Forelimb muscle (tissue), 1 donor: ENCODE data around the gene RPL35A. TPM values are rescaled to one million over a fixed set of nuclear protein-coding genes. Genes with fewer than 3 reads are reported as not detected.
"Not testable (repeated sequence)": the region's sequence is repeated elsewhere in the genome, so short reads cannot be mapped to it uniquely, and the experiment has no call there.

Experiments
- DNase-seq: peaks from one replicate; pipeline ENCODE4 v3.0.0-alpha.2; 2013; ENCODE audit warnings: low read depth
- polyA plus RNA-seq: library from polyadenylated mRNA; unstranded; fragments of 120-200 nt; gene quantifications from one replicate; pipeline ENCODE4 v1.2.1, GENCODE V29; 2013; ENCODE audit not compliant: insufficient read length

RPL35A gene
- polyA plus RNA-seq, 1 donor = 1,909 TPM

DNA sequence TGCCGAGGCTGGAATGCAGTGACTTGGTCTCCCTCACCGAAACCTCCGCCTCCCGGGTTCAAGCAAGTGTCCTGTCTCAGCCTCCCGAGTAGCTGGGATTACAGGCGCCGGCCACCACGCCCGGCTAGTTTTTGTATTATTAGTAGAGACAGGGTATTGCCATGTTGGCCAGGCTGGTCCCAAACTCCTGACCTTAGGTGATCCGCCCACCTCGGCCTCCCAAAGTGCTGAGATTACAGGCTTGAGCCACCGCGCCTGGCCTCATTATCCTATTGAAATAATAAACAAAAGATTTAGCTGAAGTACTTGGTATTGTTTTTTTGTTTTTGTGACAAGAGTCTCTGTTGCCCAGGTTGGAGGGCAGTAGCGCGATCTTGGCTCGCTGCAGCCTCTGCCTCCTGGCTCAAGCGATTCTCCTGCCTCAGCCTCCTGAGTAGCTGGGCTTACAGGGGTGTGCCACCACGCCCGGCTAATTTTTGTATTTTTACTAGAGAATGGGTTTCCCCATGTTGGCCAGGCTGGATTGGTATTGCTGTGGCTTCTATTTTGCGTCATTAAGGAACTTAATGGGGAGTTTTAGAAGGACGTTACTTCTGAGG lies 1.5 kb downstream of the RPL35A start:
- no peak for DNase-seq

GRCh38 chr3:197952440-197952839 lies 2.5 kb downstream of the RPL35A start:
- DNase-seq = no peak

GRCh38 chr3:197953325-197953724 lies 3.3 kb downstream of the RPL35A start:
- DNase-seq = no peak

DNA sequence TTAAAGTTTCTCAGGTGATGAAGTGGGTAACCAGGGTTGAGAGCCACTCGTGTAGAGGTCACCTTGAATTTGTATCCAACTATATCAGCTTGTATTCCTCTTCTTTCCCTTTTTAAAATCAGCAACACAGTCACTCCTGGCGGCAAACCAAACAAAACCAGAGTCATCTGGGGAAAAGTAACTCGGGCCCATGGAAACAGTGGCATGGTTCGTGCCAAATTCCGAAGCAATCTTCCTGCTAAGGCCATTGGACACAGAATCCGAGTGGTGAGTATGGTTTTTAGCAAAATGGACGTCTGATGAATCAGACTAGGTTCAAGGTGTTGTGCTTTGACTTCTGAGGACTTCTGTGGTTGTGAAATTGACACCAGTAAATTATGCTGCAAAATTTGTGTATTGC lies 3.9 kb downstream of the RPL35A start:
- no peak for DNase-seq

GRCh38 chr3:197955892-197956477 lies 6.0 kb downstream of the RPL35A start:
- DNase-seq = no peak

GRCh38 chr3:197956626-197956988 lies 6.6 kb downstream of the RPL35A start:
- DNase-seq = no peak

DNA sequence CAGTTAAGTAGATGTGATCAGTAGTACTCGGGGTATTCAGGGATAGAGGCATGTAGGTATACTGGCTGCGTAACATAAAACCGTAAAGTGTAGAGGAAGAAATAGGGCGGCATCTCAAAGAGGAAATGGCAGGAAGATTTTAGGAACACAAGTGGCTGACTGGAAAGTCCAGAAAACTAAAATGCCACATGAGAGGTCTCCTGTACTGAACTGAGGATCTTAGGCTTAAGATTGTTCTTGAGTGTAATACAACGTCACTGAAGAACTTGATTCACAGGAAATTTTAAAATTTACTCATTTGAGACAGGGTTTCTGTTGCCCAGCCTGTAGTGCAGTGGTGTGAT lies 7.8 kb downstream of the RPL35A start:
- DNase-seq = no peak

DNA sequence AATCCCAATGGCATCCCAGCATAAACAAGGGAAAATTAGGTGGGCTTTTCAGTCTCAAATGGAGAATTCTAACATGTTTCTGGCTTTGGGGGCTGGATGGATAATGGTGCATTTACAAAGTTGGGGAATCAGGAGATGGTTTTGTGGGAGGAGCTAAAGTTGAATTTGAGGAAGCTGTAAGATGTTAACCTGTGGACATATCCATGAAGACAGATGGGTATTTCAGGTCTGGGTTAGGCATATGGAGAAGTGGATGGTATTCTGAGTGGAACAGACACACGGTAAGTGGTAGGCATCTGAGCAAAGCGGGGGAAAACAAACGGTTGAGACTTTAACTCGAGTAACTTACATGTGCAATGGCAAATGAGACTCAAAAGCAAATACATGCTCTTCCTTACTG lies 8.4 kb downstream of the RPL35A start:
- DNase-seq = no peak

DNA sequence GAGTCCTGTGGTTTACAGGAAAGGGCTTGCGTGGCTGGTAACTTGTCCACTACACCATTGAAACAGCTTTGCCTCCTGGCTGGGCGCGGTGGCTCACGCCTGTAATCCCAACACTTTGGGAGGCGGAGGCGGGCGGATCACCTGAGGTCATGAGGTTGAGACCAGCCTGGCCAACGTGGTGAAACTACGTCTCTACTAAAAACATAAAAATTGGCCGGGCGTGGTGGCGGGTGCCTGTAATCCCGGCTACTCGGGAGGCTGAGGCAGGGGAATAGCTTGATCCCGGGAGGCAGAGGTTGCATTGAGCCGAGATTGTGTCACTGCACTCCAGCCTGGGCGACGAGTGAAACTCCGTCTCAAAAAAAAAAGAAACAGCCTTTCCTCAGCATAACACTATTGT lies 8.9 kb downstream of the RPL35A start:
- DNase-seq = not testable (repeated sequence)

DNA sequence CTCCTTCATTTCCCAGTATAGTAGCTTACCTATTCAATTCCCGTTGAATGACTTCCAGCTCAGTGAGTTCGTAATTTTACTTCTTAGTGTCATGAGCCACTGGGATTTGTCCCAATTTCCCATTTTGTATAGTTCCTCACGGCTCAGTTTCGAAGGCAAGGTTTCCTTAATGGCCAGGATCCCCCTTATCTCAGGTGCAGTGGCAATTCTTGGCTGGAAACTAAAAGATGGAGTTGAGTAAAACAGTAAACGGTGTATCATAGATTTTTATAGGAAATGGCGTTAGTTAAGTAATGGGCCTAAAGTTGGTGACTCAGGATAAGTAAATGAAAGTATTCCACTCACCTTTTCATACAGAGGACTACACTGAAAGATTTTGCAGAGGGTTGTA lies 9.5 kb downstream of the RPL35A start:
- no peak for DNase-seq

GRCh38 chr3:197959891-197960693 lies 10.1 kb downstream of the RPL35A start, which contains the start of gene LMLN:
LMLN (plus strand) TSS chr3:197960217; CDS start chr3:197960246, 29 bp downstream.
- DNase-seq = peak; percentile 86

DNA sequence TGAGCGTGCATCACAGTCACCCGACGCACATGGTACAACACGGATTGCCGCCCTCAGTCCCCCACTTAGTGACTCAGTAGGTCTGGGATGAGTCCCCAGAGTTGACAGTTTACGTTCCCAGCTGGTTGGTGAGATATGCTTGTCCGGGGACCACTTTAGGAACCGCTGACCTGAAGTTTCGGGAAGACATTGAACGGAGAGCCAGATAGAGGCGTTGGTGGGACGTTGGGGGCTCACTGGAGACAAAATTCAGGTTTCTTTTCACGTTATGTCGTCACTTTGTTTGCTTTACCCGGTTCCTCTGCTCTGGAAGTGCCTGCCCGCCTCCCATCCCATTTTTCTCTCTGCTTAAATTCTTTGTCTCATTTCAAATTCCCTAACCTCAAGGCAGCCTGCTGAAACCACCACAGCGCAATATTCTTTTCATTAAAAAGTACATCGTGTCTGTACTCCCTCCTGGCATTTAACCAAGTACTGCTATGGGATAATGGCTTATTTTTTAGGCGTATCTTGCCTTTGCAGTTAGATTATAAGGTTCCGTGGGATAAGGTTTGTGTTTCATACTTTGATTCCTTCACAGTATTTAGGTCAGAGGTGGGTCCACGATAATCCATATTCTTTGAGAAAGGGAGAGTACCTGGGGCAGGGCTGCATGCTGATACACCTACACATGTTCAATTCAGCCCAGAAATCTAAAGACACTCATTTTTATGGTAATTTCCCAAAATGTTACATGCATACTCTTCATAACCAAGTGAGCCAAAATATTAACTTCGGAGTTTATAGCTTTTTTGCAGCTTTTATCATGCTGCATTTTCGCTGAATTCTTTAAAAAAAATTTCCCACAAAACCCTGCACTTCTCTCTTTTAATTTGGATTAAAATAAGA lies 10.9 kb downstream of the RPL35A start:
- DNase-seq = no peak

DNA sequence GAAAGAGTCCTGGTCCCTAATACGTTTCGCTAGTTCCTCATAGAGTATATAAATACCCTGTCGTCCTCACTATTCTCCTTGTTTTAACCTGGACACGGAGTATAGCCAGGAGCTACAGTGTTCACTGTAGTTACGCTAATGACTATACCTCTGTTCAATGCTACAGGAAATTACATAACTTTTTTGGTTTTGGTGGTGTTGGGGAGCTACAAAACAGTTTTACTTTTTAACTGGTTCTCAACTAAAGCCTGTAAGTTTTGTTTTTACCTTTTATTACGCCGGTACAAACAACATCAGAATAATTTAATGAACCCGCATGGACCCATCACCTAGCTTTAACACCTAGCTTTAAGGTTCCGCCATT lies 11.6 kb downstream of the RPL35A start:
- DNase-seq = no peak

GRCh38 chr3:197963019-197963637 lies 13.1 kb downstream of the RPL35A start:
- no peak for DNase-seq

GRCh38 chr3:197967337-197967989 lies 17.5 kb downstream of the RPL35A start:
- DNase-seq = not testable (repeated sequence)

GRCh38 chr3:197970588-197970987 lies 20.6 kb downstream of the RPL35A start:
- DNase-seq = no peak

DNA sequence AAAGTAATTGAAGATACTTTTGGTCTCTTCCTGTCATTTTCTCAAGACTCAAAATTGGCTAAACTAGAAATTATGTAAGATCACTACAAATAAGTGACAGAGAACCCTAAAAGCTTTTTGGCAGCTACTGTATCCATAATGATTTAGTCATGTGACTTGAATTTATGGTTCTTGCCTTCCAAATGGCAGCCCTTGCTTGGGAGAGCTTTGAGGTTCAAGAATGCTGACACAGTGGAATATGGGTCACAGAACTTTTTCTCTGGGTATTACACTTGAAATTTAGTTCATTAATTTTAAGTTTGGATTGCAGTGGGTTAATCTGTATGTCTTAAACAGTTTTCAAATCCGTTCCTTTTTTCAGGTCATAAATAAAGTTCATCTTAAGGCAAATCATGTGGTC lies 24.0 kb downstream of the RPL35A start:
- DNase-seq = no peak

DNA sequence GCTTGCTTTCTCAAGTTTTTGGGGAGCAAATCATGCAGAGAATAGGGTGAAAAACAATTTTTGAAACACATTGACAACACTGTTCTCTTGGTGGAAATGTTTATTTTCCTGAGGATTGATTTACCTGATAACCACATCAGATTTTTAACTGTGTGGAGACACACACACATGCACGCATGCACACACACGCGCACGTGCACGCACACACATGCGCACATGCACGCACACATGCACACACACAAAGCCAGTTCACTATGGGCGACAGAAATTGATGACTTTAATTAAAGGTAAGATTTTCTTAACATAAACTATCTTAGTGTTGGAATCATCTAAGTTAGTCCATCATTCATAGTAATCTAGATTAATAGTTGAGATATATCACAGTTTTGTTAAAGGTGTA lies 25.3 kb downstream of the RPL35A start:
- DNase-seq = no peak

DNA sequence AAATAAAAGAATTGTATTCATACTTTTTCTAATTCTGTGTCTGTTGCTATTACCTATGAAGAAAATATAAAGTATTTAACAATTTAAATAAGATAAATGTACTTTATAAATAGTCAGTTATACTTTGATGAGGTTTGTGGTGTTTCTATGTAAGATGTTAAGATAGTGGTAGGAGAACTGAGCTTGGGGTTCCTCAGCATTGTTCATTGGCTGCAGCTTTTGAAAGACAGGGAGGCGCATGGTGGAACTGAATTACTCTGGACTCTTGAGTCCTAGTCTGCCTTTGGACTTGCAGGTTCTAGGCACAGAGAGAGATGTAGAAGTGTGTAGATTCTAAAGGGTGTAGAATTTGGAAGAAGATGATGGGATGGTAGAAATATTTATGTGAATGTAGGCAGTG lies 33.1 kb downstream of the RPL35A start:
- DNase-seq = no peak

DNA sequence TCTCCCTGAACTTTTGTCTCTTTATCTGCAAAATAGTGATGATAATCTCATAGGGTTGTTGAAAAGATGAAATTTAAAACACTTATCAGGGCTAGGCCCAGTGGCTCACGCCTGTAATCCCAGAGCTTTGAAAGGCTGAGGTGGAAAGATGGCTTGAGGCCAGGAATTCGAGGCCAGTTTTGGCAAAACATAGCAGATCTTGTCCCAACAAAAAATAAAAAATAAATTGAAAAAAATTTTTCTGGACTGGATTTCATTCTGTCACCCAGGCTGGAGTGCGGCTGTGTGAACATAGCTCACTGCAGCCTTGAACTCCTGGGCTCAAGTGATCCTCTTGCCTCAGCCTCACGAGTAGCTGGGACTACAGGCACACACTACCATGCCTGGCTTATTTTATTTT lies 39.7 kb downstream of the RPL35A start:
- DNase-seq = no peak

DNA sequence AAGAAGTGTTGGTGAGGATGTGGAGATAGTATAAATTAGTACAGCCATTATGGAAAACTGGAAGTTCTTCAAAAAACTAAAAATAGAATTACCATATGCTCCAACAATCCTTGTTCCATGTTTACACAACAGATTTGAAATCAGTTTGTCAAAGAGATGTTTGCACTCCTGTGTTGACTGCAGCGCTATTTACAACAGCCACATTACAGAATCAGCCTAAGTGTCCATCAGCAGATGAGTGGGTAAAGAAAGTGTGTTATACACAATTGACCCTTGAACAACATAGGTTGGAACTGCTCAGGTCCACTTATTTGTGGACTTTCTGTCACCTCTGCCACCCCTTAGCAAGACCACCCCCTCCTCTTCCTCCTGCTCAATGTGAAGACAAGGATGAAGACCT lies 44.7 kb downstream of the RPL35A start:
- DNase-seq = no peak
